Activated T-cell treated with anti-CD3 and anti-CD28 coated beads for 24 hours (primary cell): ENCODE results near the gene RORB.

ENCODE experiments used
- DNase-seq: peaks from one replicate; pipeline ENCODE4 v3.0.0-alpha.2; 2020; ENCODE audit warnings: low read depth

Gene RORB

DNA sequence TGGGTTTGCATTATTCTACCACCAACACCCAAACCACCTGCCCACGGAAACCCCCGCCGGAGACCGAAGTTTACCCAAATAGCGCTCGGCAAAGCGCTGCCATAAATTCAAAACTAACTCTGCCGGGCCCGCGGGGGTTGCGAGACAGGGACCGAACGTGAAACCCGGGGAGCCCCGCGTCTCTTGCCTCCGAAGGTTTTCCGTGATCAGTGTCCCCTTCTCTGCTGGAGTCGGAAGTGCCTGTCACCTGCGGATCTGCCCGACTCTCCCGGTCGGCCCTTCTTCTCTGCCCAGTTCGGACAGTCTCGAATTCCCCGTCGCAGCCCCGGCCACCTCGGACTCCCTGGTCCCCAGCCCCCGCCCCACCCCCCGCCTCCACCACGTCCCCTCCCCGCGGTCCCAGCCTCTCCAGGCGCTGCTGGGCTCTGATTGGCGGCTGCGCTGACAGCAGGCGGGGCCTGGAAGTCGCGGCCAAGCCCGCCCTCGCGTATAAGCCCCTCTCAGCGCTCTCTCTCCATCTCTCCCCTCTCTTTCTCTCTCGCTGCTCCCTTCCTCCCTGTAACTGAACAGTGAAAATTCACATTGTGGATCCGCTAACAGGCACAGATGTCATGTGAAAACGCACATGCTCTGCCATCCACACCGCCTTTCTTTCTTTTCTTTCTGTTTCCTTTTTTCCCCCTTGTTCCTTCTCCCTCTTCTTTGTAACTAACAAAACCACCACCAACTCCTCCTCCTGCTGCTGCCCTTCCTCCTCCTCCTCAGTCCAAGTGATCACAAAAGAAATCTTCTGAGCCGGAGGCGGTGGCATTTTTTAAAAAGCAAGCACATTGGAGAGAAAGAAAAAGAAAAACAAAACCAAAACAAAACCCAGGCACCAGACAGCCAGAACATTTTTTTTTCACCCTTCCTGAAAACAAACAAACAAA, at the start of gene RORB:
TSS of gene RORB (plus strand) at position 517 of the 929 bp plus-strand sequence. CDS start 642 bp downstream, outside the sequence.
- DNase-seq: no peak

DNA sequence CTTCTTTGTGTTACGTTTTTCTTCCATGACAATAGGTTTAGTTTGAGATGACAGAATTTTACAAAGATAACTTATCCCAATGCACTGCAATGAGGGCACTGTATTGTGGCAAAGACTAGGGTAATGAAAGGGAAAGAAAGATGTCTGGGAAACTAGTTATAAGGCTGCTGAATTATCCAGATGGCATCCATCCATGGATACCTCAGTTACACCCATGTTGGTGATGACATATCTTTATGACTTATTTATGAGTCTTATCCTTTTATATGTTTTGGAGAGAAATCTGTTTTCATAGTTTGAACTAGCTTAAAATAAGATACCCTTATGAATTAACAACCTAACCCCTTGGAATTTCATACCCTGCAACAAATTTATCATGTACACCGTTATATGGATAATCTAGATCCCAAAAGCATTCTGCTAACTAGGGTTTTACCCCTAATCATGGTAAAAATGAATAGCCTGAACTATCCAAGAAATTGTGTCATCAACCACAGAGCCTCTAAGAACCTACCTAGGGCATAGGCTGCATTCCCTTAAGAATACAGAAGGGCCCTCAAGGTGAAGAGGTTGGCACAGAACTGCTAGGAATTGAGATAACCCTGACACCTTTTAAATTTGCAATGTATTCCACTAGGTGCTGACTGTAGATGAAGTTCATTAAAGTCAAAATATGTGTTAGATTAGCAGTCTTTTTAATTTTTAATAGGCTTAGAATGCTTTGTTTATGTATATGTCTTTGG, 49.5 kb upstream of the RORB start:
- no peak for DNase-seq

DNA sequence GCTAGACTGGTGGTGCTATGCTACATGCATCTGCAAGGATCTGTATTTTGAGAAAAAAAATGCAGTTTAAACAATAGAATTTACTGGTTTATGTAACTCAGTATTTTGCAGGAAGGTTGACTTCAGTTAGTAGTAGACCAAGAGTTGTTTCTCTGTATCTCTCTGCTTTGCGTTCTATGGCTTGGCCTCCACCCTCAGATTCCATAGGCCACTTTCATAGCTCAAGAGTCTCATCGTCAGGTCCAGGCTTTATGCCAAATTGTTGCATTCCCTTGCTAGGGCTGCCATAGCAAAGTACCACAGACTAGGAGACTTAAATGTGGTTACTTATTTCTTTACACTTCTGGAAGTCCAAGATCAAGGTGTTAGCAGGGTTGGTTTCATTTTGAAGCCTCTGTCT, 48.1 kb upstream of the RORB start:
- DNase-seq: no peak

DNA sequence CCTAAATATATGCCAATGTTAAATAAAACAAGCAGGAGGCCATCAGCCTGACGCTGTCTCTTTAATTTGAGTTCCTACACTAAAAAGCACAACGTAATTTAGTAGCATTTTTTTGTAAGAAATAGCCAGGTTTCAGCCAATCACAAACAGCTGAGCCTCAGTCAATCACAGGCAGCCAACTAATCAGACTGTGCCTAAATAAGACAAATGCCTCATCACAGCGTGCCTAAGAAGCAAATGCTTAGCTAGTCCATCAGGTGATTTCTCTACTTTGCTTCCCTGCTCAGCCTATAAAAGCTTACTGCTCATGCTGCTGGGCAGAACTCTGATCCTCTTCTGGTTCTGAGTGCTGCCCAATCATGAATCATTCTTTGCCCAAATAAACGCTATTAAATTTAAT, 38.3 kb upstream of the RORB start:
- DNase-seq: no peak

DNA sequence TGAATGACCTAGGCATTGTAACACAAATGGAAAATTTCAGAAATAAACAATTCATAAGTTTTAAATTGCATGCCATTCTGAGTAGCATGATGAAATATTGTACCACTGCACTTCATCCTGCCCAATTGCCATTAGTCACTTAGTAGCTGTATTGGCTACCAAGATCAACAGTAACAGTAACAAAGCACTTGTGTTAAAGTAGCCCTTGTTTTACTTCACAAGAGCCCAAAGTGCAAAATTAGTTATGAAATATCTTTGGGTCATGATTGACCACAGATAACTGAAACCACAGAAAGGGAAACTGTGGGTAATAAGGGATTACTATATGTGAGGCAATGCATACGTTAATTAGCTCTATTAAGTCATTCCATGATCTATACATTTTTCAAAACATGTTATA, 33.3 kb upstream of the RORB start:
- no peak for DNase-seq

DNA sequence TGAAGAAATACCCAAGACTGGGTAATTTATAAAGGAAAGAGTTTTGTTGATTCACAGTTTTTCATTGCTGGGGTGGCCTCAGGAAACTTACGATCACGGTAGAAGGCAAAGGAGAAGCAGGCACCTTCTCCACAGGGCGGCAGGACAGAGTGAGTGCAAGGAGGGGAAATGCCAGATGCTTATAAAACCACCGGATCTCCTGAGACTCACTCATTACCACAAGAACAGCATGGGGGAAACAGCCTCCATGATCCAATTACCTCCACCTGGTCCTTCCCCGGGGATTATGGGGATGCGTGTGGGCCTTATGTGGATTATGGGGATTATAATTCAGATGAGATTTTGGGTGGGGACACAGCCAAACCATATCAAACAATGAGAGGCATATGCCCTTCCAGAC, 18.5 kb upstream of the RORB start:
- no peak for DNase-seq

DNA sequence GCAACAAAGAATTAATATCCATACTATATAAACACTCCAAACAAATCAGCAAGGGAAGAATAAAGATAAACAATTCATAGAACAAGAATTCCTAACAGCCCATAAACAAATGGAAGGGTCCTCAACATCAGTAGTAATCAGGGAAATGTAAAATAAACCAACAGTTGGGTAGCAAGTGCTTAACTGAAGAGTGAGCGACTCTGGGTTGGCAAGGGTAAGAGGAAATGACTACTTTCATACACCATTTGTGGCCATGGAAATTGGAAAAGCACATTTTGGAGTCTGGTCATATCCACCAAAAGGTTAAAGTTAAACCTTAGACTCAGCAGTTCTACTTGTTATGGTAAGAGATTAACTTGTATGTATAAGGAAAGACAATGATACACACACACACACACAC, 17.4 kb upstream of the RORB start:
- no peak for DNase-seq

DNA sequence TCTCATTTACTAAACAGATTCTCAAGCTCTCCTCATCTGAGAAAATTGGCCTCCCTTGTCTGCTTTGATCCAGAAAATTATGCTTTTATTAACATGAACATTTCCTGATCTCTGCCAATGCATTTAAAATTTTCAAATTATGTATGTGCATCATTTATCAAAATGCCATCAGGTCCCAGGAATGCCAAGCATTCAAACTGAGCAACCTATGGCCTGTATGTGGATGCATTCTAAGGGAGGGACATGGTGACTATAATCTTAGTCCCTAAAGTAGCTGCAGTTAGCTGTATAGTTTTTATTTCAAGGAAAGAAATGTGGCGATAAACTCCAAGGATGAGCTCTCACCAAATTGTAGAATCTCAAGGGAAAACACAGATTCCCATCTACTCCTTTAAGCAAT, 9.7 kb upstream of the RORB start:
- DNase-seq: no peak

DNA sequence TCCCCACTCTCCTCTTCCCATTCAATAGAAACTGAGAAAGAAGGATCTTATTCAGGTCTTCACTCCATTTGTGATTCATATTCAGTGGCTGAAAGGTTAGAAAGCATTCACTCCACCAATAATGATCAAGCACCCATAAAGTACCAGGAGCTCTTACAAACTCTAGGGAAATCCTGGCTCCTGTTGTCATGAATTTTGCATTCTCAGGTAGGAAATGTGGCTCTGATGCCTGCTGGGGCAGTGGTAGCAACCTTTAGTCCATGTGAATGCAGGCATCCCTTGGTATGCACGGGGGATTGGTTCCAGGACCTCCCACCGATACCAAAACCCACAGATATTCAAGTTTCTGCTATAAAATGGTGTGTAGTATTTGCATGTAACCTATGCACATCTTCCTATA, 3.6 kb upstream of the RORB start:
- DNase-seq: no peak

DNA sequence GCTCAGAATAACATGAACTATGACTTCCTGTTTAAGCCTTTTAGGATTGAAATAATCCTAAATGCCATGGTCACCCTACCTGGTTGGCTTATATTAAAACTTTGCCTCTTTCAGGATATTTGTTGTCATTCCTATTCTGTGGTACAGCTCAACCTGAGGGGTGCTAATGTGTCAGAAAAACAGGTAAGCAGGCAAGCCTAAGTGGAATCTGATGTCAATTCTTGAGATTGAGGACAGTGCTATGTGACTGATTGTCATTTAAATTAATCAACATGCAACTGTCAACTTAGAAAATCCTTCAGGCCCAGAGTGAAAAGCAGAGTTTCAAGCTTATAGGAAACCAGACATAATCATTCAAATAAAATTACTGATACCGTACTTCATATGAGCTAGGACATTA, 2.6 kb upstream of the RORB start:
- DNase-seq: no peak

DNA sequence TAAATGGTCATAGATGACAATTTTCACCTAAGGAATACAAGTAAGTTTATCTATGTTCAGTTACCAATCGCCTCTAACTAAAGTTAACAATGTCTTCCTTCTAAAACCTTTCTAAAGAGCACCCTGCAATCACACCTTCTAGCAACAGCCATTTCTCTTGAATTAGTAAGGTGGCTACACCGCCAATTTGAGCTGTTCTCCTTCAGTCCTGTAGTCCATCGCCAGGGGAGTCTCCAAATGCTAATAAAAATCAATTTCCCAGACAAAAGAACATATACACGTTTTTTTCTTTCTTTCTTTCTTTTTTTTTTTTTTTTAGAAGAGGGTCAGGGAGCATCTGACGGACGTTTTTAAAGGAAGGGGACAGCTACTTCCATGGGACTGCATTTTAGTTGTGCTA, 729 bp upstream of the RORB start:
- DNase-seq: no peak

DNA sequence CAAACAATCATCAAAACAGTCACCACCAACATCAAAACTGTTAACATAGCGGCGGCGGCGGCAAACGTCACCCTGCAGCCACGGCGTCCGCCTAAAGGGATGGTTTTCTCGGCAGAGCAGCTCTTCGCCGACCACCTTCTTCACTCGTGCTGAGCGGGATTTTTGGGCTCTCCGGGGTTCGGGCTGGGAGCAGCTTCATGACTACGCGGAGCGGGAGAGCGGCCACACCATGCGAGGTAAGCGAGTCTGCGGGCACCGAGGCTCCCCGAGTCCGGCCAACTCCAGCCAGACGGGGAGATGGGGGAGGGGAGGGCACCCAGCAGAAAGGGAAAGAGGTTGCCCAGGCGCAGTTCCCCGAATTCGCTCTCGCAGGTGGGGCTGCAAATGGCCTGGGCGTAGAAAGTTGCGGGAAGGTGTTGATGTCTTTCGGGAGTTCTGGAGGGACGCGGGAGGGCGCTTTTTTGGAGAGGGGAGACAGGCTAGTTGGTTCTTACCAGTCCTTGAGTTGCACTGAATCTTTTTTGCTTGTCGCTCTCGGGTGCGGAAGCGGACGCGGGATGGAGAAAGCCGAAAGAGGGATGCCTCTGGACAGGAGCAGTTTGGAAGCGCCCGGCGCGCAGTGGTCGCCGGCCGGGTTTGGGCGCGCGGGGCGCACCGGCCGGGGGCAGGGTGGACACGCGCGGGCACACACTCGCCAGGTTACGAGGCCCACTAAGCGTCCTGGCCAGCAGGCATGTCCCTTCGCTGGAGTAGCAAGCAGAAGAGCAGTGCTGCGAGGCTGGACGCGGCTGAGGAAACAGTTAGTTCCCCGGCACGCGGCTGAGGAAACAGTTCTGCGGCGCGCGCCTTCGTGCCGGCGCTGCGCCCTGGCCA, 849 bp downstream of the RORB start:
- no peak for DNase-seq

DNA sequence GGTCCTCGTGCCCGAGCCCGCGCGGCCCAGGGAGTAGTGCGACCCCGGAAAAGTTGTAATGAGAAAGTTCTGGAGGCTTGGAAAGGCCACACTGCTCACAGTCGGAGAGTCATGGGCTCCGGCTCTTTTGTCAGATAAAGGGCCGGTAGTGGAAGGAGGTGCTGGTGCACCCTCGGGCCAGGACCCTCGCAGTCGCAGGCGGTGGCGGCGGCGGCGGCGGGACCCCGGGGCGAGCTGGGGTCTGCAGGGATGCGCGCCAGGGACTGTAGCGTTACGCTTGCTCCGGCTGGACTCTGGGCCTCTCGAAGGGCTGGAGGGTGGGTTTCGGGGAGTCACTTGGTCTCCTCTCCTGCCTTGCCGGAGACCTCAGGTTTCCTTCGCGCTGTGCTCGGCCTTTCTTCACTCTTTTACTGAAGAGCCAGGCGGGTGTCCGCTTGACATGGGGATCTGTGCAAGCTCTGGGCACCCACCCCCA, 1.5 kb downstream of the RORB start:
- DNase-seq: no peak

DNA sequence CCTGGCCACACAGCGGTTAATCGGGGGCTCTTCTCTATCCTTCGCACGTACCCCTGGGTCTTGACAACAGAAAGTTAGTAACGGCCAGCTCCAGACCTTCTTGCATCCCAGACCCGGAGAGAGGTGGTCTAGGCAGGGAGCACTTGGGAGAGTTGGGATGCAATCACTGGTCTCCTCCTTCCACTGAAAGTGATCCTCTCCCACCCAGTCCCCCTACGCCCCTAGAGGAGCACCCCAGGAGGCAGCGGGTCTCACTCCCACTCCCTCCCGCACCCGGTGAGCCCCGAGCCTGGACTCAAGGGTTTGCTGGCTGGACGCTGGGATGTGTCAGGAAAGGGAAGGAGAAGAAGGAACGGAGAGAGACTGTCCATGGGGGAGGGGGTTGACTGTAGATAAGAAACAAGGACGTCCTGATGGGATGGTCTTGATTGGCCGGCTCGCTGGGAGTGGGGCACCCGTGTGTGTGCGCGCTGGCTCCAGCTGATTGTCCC, 2.0 kb downstream of the RORB start:
- no peak for DNase-seq

DNA sequence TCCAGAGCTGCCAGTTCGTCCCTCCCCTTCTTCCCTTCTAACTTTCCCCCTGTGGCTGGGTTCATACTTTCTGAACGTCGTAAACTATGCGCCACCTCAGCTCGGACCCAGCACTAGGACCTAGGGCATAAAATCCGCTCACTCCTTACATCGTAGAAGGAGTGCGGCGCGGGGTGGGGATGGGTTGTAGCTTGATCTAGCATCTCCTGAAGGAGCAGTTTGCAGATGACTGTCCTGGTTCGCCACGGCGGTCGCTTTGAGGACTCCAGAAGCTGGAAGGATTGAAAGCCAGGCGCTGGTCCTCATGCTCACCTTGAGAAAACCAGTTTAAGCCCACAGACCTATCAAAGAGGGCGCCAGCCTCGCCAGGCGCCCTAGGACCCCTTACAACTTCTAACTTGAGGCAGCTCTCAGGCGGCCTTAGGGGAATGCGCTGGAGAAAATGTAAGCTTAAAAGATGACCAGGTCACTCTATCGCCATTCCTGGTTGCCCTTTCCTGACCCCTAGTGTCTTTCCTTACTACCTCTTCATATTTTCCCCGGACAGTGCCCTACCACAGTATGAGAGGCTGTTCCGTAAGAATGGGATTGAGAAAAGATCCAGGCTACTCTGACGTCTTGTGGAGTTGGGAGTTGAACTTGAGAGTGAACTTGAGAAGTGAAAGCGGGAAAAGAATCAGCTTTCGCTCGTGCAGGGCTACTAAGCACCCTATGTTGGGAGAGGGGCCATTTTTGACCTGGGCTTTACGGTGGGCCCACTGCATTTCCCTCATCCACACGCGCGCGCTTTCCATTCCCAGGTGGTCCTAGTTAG, 2.8 kb downstream of the RORB start:
- DNase-seq: no peak

DNA sequence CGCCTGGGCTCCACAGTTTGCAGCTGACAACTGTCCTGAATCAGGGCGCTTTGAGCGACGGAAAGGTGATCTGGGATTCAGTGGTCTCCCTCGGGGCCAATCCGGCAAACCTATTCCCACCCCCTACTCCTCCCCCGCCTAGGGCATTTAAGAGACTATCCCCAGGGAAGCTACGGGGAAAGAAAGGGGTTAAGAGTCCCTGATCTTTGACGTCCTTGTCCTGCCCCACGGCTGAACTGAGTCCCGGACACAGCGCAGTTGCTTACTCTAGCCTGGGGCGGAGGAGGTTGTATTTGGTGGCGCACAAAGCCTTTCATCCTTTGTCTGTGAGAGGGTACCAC, 3.4 kb downstream of the RORB start:
- no peak for DNase-seq

DNA sequence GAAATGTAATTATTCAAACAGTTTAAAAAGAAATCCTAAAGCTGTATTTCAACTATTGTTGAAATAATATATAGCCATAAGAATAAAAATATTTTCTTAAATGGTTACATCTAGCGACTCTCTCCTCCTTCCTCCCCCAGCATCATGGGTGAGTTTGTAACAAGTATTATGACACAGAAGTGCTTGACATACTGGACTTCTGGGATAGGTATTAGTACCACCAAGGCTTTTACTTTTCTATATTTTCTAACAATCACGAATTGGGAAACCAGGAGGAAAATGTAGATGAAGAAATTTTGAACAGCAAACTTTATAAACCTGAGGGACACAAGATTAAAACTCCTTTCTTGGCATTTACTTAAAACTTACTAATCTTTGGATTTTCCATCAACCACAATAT, 4.4 kb downstream of the RORB start:
- no peak for DNase-seq

DNA sequence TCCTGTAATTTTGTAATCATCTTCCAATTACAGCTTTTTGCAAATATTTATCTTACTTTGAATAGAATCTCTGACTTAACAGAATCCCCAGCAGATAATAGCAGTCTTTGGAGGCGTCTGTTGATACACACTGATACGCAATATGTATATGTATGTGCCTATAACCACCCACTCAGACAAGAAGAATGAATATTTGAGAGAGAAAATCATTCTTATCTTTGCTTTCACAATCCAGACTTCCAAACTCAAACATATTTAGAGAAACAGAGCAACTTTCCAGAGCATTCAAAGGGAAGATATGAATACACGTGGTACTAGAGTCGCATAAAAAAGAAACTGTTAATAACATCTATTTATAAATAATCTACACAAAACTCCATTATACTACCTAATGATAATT, 6.1 kb downstream of the RORB start:
- DNase-seq: no peak

DNA sequence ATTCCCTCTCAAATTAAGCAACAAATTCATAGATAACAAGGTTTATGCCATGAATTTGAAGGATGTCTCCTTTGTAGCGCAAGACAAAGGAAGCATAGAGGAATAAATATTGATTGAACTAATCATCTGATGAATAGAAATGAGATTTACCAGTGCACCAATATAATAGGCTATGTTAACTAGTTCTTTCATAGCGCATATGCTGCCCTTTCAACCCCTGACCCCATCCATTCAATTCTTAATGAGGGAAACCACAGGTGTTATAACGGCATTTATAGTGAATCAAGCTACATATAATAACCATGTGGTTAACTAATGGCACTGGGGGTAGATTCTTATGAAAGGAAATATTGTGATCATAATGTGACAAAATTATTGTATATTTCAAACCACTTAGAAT, 6.5 kb downstream of the RORB start:
- DNase-seq: no peak

DNA sequence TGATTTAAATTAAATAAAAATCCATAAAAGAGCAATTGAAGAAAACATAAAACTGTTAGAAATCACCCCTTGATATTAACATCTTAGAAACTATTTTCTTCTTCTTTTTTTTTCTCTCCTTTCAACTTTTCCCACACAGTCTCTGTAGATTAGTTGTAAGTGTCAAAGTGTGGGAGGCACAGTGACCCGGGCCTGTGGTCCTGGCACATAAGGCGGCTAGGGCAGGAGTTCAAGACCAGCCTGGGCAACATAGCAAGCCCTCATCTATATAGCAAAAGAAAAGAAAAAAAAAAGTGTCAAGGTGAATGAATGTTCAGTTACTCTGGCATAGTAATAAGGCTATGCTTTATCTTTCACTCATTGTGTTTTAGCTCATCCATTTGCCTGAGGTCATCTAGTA, 14.2 kb downstream of the RORB start:
- no peak for DNase-seq

DNA sequence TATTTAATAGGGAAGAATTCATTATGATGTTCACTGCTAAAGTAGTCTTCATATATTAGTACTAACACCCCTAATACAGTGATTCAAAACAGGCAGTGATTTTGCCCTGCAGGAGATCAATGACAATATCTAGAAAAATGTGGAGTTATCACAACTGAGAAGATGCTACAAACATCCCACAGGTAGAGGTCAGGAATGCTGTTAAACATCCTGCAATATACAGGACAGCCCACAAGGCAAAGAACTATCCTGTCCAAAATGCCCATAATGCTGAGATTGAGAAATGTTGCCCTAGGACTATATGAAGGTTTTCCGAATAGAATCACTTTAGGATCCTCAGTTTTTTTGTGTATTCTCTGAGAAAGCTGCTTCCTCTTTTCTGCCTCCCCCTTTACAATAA, 15.3 kb downstream of the RORB start:
- DNase-seq: no peak
